BJ (cell line): Measurements from ENCODE around the gene TXNDC16. TPM values are rescaled to one million over a fixed set of nuclear protein-coding genes. Genes with fewer than 3 reads are reported as not detected.

Source experiments
- CTCF ChIA-PET: fragments of 350-600 bp; formaldehyde crosslinking; extraction: SDS; loops from one replicate; lab custom pipeline; 2021; ENCODE audit warnings: antibody characterized with exemption, inconsistent platforms; lab: Yijun Ruan, JAX
- POLR2A ChIA-PET: fragments of 300-600 bp; sonication (Branson Sonifier 250); formaldehyde crosslinking; extraction: SDS; loops from one replicate; lab custom pipeline; 2021; ENCODE audit warnings: antibody characterized with exemption; lab: Charles Lee
- DNase-seq: peaks from one replicate; pipeline ENCODE4 v3.0.0-alpha.2; 2011; ENCODE audit warnings: low read depth
- H3K27me3 ChIP-seq: 2 replicates; pipeline ENCODE4 v1.6.0; 2011; ENCODE audit warnings: low read length; ENCODE audit not compliant: control insufficient read depth, insufficient read depth
- H3K36me3 ChIP-seq: 2 replicates; pipeline ENCODE4 v1.5.1; 2011; ENCODE audit warnings: low read length; ENCODE audit not compliant: control insufficient read depth, insufficient read depth
- H3K4me3 ChIP-seq: 2 replicates; pipeline ENCODE4 v1.5.1; 2011; ENCODE audit warnings: low read depth, mild to moderate bottlenecking, control low read depth, low read length
- polyA plus RNA-seq: library from polyadenylated mRNA; depleted of rRNA; stranded (reverse); fragments of >200 nt; gene quantifications from 2 replicates; pipeline ENCODE4 v1.2.3, GENCODE V29; 2011
- TF ChIP-seq, protein P1 (sequence below): IDR thresholded peaks from 2 replicates; pipeline ENCODE4 v1.5.1; 2011; ENCODE audit warnings: low read depth, mild to moderate bottlenecking, control low read depth, inconsistent platforms, low read length, moderate library complexity; ENCODE audit not compliant: insufficient read depth

The TXNDC16 gene
- polyA plus RNA-seq, 1 experiment: 1.1 TPM

DNA sequence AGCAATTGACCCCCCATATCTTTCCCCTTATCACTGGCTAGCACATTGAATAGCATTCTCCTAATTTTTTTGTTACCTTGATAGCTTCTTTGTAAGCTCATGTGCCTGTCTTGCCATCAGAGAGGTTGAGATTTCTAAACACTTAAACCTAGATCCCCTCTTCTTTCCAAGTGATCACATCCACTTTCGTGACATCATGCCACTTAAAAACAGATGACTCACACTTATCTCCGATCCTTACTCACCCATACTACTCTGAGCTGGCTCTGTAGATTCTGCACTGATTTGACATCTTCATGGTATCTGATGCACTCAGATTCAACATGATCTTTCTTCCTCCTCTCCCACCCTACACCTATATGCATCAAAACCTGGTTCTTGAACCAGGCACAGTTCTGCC, 10.8 kb upstream of the TXNDC16 start:
- Histone ChIP-seq H3K27me3 (no peaks in the 10 kb centered on the region), H3K4me3 (no peak overlapping the region), H3K36me3 (no peaks in the 10 kb centered on the region)
- DNase-seq: no peak
- POLR2A ChIA-PET: no interaction called here
- TF ChIP-seq, protein P1, sequence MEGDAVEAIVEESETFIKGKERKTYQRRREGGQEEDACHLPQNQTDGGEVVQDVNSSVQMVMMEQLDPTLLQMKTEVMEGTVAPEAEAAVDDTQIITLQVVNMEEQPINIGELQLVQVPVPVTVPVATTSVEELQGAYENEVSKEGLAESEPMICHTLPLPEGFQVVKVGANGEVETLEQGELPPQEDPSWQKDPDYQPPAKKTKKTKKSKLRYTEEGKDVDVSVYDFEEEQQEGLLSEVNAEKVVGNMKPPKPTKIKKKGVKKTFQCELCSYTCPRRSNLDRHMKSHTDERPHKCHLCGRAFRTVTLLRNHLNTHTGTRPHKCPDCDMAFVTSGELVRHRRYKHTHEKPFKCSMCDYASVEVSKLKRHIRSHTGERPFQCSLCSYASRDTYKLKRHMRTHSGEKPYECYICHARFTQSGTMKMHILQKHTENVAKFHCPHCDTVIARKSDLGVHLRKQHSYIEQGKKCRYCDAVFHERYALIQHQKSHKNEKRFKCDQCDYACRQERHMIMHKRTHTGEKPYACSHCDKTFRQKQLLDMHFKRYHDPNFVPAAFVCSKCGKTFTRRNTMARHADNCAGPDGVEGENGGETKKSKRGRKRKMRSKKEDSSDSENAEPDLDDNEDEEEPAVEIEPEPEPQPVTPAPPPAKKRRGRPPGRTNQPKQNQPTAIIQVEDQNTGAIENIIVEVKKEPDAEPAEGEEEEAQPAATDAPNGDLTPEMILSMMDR: no peak
- CTCF ChIA-PET: no interaction called here

DNA sequence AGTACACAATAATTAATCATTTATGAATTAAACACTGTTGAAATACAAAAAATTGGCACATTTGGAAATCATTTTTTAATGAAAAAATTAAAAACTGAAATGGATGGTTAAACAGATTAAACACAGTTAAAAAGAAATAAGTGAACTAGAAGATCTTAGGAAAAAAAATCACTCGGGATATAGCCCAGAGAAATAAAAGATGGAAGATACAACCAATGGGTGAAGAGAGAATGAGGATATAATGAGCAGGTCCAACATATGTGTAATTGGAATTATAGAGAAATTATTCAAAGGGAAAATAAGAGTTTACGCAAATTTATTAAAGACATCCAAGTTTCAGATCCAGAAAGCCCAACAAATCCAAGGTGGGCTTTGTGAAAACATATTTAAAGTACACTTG, 6.4 kb upstream of the TXNDC16 start:
- CTCF ChIA-PET: no interaction called here
- no peak for DNase-seq
- TF ChIP-seq, protein P1: no peak

DNA sequence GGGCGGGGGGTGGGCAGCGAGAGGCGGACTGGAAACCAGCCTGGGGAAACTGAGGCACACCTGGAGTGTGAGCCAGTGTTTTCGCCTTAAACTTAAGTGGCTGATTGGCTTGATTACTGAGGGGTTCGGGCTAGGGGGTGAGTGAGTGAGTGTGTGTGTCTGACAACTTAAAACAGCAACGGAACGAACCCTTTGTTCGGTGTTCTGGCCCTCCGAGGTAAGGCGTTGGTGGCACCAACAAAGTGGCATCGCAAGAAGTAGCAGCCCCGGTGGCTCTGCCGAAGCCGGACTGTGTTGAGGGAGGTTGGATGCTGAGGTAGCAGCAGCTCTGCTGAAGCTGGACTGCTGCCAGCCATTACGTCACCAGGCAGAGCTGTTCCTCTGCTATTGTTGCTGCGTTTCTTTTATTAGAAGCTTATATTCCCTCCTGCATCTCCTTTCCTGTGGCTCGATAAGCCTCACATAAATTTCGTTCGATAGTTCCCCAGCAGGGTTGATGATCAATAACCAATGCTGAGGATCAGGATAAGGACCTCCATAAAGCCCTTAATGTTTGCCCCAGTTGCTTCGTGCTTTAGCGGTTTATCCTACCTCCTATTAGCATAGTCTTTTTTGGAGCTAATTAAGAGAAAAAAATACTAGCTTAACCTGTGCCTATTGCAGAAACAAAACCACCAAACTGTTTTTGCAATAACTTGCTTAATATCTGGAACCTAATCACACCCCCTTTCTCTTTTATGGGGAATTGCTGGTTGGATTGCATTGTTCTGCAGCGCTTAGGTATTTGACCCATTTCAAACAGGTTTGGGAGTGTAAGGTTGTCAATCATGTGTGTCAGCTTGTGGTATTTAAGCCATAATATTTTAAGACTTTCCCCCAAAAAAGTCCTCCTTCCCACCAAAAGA, 1.6 kb upstream of the TXNDC16 start:
- H3K4me3 ChIP-seq: peak overlapping the region; percentile 73
- H3K36me3 ChIP-seq: no peaks in the 10 kb centered on the region
- H3K27me3 ChIP-seq: no peaks in the 10 kb centered on the region
- POLR2A ChIA-PET: no interaction called here
- TF ChIP-seq, protein P1: no peak
- CTCF ChIA-PET: no interaction called here
- peak; percentile 31 for DNase-seq

More for the DNA sequence above, 6.4 kb upstream of the TXNDC16 start:
- Histone ChIP-seq H3K36me3 (no peaks in the 10 kb centered on the region), H3K4me3 (no peak overlapping the region), H3K27me3 (no peaks in the 10 kb centered on the region)
- POLR2A ChIA-PET: no interaction called here

DNA sequence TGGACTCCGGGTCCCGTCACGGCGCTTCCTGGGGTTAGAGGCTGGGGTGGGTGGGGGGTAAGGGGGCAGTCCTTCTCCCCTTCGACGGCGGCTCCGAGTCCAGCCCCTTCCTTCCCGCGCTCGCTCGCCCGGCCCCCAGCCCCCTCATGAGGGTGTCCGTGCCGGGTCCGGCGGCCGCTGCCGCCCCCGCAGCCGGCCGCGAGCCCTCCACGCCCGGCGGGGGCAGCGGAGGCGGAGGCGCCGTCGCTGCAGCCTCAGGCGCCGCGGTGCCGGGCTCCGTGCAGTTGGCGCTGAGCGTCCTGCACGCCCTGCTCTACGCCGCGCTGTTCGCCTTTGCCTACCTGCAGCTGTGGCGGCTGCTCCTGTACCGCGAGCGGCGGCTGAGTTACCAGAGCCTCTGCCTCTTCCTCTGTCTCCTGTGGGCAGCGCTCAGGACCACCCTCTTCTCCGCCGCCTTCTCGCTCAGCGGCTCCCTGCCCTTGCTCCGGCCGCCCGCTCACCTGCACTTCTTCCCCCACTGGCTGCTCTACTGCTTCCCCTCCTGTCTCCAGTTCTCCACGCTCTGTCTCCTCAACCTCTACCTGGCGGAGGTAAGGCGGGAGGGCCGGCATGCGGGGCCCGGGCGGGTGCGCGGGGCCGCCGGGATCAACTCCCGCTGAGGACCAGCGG, 831 bp upstream of the TXNDC16 start:
- ChIA-PET CTCF (interaction anchor here (1.2 to 1.3 kb wide), 2 partner anchors 8 to 12 kb away, joined by 3 to 6 read pairs; no protein-coding TSS in a partner anchor), POLR2A (no interaction called here)
- no peaks in the 10 kb centered on the region for H3K36me3 ChIP-seq
- TF ChIP-seq, protein P1: no peak
- no peaks in the 10 kb centered on the region for H3K27me3 ChIP-seq
- no peak for DNase-seq
- peak overlapping the region; percentile 73 for H3K4me3 ChIP-seq

DNA sequence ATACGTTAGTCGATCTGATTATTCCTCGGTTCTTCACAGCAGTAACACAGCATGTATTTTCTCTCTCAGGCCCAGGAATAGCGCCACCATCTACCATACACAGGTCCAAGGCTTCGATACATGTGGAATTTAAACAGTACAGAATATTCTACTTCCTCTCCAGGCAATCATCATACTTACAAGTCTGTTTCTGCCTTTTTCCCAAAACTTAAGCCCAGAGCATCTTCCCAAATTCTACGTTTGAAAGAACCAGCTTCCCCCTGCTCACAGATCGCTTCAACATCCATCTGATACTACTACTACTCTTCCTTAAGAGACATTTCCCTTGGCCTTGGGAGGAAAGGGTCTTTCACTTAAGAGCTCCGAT, 626 bp downstream of the TXNDC16 start:
- TF ChIP-seq, protein P1: peak; percentile 38
- POLR2A ChIA-PET: no interaction called here

More for the DNA sequence above, 626 bp downstream of the TXNDC16 start:
- no peak for DNase-seq
- peak overlapping the region; percentile 79 for H3K4me3 ChIP-seq
- H3K27me3 ChIP-seq: no peaks in the 10 kb centered on the region
- no peaks in the 10 kb centered on the region for H3K36me3 ChIP-seq
- CTCF ChIA-PET: interaction anchor here (1.1 to 2.0 kb wide), 5 partner anchors 8 to 25 kb away, joined by 3 to 6 read pairs (median 5); no protein-coding TSS in a partner anchor
